Measurements from ENCODE around the gene IRF2.

DNA sequence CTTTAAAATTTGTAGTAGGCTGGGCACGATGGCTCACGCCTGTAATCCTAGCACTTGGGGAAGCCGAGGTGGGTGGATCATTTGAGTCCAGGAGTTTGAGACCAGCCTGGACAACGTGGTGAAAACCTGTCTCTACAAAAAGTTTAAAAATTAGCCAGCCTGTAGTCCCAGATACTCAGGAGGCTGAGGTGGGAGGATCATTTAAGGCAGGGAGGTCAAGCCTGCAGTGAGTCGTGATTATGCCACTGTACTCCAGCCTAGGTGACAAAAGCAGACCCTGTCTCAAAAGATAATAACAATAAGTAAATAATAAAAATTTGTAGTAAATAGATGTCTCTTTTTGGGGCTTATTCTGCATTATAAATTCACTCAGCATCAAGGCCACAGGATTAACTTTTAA lies 118.5 kb downstream of the IRF2 start:
- TF ChIP-seq EZH2 (optimal IDR thresholded peaks at IDR 0.05; ENCODE audit: low read depth, low read length) (no peak), EZH2phosphoT487 (IDR thresholded peaks at IDR 0.05; ENCODE audit: low read length) (no peak)
- TF ChIP-seq, protein P1, sequence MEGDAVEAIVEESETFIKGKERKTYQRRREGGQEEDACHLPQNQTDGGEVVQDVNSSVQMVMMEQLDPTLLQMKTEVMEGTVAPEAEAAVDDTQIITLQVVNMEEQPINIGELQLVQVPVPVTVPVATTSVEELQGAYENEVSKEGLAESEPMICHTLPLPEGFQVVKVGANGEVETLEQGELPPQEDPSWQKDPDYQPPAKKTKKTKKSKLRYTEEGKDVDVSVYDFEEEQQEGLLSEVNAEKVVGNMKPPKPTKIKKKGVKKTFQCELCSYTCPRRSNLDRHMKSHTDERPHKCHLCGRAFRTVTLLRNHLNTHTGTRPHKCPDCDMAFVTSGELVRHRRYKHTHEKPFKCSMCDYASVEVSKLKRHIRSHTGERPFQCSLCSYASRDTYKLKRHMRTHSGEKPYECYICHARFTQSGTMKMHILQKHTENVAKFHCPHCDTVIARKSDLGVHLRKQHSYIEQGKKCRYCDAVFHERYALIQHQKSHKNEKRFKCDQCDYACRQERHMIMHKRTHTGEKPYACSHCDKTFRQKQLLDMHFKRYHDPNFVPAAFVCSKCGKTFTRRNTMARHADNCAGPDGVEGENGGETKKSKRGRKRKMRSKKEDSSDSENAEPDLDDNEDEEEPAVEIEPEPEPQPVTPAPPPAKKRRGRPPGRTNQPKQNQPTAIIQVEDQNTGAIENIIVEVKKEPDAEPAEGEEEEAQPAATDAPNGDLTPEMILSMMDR (IDR thresholded peaks at IDR 0.05; ENCODE audit: low read length): no peak
